Activated T-helper 9 cell treated with anti-CD3 and anti-CD28 coated beads, Interleukin-2, amount 50 U/mL, for 16 hours (primary cell): ENCODE data around the gene ALDH1B1.

Experiments
- DNase-seq: peaks from one replicate; pipeline ENCODE4 v3.0.0-alpha.2; 2020; ENCODE audit warnings: low read depth

ALDH1B1 gene

GRCh38 chr9:38416461-38416860, 24.0 kb downstream of the ALDH1B1 start:
- no peak for DNase-seq

GRCh38 chr9:38417003-38417945, 24.8 kb downstream of the ALDH1B1 start:
- no peak for DNase-seq

- no peak for DNase-seq
Observed at GRCh38 chr9:38418366-38418765, 25.9 kb downstream of the ALDH1B1 start.

- no peak for DNase-seq
Observed at GRCh38 chr9:38419181-38419580, 26.7 kb downstream of the ALDH1B1 start.

DNA sequence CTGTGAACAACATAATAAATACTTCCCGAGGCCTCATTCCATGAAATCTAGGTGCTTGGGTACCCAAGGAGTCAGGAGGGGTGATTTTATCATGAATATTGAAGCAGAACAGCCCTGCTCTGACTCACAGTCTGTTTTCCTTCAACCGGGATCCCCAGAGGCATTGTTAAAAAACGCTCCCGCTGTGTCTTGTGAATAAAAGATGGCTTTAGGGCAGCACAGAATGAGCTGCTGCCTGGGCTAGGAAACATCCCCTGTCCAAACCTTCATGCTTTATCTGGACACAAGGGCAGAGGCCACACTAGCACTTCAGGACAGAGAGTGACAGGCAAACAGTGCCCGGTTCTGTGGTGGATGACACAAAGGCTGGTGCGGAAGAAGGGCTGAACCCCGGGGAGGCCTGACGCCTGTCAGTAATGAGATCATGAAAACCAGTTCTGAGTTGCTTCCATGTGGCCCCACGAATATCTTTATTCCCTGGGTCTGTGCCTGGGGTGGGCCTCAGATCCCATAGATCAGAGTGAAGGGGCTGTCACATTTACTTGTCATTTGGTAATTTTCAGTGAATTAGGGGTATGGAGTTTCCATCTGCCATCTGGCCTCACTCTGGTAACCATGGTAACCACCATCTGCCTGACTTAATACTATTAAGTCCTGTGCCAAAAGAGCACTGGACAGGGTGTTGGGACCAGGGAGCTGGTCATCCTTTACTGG, 29.2 kb downstream of the ALDH1B1 start:
- DNase-seq = no peak

- DNase-seq = no peak
Observed at GRCh38 chr9:38422555-38423260, 30.2 kb downstream of the ALDH1B1 start.

DNA sequence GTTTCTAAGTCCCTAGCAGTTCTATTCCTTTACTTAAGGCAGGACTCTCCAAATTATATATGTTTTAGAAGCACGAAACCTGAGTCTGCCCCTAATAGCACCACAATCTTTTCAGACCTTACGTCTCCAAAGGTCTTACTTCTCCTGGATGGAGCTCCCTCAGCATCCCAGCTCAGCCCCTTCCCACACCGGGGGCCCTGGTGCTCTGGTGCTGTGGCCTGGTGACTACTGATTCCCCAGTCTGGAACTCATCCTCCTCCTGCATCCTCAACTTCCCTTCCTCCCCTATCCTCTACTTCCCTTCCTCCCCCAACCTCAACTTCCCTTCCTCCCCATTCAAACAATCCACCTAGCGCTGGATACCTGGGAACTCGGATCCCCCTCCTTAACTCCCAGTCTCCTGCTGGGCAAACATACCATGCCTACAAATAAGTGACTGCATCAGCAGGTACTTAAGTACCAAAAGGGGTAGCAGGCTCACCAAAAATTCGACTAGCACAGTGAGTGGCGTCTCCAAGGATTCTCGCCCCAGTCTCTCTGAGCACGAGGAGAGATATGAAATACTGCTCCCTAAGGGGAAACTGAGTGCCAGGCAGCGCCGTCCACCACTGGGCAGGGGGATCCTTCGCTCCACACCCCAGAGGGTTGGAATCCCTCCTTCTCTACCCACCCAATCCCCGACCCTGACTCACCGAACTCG, 30.9 kb downstream of the ALDH1B1 start:
- DNase-seq = no peak

DNA sequence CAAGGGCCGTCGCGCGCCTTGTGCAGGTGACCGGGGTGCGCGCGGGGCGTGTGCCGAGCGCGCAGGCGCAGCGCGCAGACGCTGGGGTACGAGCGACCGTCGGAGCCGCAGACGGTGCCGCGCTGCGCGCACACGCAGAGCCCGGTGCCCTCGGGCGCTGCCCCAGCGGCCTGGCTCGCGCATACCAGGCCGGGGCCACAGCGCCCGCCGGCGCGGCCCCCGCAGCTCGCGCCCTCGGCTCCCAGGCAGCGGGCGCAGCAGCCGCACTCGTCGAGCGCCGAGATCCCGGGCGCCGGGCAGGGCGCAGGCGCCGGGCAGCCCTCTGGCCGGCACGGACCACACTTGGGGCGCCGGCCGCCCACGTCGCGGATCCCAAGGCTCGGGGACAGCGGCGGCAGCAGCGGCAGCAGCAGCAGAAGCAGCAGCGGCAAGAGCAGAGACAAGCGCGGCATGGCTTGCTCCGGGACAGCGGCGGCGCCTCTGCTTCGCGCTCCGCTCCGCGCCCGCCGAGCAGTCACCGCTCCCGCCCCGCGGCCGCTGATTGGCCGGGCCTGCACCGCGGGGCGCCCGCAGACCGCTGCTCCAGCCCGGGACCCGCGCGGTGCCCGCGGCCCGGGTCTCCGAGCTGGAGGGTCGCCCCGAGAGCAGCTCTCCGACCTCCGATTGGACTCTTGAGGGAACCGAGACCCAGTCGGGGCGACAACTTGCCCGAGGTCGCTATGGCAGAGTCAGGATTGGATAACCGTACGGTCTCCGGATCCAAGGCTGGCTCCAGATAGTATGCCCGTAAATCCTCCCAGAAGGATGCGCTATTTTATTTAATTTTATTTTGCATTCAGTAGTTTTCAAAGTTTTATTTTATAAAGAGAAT, 31.7 kb downstream of the ALDH1B1 start, which contains the start of gene IGFBPL1:
Gene IGFBPL1, minus strand, starts transcription at position 482 of the 871 bp plus-strand sequence. Its CDS starts 30 bp downstream, at position 452.
- DNase-seq = no peak

- no peak for DNase-seq
Observed at GRCh38 chr9:38424918-38425317, 32.4 kb downstream of the ALDH1B1 start.

DNA sequence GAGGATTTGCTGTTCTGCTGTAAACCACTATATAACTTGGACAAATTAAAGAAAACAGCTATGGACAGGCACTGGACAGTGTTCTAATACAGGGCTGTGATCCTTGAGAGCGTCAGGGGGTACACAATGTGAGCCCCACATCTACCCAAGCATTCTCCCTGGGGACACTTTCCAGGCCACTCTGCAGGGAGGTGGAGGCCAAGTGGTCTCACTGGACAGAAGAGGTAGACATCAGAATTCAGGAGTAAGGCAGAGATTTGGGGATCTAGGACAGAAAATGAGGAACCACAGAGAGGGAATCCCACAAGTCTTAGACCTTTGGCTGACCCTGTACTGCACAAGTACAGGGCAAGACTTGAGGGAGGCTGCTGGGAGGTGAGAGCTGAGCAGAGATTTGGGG, 35.6 kb downstream of the ALDH1B1 start:
- no peak for DNase-seq

DNA sequence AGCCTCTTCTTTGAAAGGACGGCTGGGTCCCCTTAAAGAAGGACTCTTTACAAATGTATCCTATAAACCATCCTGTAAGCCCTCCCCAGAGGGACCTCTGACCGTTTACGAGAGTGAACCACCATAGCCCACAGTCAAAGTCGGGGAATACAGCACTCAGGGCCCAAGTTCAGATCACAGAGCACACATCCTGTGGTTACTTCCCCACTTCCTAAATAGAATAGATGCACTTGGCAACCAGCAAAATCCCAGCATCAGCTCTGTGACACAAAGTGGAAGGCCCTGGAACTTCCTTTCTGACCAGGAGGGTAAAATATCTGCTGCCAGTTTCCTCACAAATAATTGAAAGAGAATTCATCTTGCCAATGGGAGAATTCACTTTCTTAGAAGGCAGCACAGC, 38.6 kb downstream of the ALDH1B1 start:
- DNase-seq = no peak

GRCh38 chr9:38432922-38433510, 40.5 kb downstream of the ALDH1B1 start:
- DNase-seq = no peak

DNA sequence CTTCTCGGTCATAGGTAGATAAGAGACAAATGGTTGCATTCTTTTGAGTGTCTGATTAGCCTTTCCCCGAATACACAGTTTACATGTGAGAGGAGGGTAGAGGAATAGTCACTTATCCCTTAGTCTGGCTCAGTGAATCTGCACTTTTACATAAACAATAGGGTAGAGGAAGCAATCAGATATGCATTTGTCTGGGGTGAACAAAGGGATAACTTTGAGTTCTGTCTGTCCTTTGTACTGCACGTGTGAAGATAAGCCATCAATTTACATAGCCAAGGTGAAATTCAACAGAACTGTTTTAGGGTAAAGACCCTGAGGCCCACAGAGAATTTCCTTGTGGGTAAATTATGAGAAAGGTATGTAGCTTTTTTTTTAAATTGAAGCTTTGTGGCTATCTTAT, 41.9 kb downstream of the ALDH1B1 start:
- no peak for DNase-seq

DNA sequence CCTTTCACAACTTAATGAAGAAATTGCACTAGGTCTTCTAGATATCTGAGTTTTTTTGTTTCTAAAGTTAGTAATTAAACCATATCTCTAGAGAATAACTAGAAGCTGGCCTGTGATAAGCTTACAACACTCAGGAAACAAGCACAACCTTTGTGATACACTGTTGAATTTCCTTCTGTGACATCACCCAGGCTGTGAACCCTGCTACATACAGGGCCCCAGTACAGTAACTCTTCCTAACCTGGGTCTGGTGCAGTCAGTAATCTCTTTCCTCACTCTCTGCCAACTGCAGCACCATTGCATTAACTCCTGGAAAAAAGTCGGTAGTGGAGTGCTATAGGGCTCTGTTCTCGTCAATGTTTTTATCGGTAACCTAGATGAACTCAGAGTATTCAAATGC, 42.4 kb downstream of the ALDH1B1 start:
- DNase-seq = no peak

- DNase-seq = no peak
Observed at GRCh38 chr9:38435521-38435920, 43.0 kb downstream of the ALDH1B1 start.

- DNase-seq = no peak
Observed at GRCh38 chr9:38436708-38437107, 44.2 kb downstream of the ALDH1B1 start.

DNA sequence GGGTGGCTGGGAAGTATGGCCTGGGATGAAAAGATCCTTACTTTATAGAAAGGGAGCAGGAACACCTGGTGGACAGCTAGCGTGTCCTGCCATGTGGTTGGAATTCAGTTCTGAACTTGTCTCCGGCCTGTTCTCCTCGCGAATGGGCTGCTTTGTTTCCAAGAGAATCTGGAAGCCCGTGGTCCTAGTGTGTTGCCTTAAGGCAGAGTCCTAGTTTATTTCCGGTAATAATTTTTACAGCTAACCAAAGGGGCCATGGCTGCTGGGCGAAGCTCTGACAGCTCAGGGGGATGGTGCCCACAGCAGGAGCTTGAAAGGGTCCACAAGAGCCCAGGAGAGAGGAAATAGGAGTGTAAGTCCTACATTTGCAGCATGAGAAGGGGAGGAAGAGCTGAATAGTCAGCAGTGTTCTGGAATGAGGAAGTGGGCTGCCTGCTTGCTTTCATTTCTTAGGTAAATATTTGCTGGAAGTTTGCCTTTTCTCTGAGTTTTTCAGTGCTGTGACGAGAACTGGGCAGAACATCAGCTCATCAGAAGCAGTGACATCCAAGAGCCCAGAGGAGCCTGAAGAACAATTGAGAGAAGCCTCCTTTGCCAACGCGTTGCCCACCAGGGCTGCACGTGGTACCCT, 44.8 kb downstream of the ALDH1B1 start:
- DNase-seq = no peak

GRCh38 chr9:38439291-38439915, 46.9 kb downstream of the ALDH1B1 start:
- DNase-seq = no peak

DNA sequence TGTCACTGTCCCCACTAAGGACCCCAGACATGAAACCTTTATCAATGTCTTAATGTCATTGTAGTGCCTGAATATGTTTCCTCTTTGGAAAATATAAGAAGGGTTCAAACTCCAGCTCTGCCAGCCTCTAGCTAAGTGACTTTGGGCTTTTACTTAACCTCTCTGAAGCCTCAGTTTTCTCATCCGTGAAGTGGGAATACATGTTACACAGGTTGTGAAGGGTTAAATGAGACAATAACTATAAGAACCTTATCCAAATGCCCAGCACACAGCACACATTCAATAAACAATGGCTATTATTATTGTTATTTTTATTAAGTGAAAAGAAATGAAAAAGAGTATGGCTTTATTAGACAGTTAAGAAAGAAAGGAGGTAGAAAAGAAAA, 47.4 kb downstream of the ALDH1B1 start:
- DNase-seq = no peak

DNA sequence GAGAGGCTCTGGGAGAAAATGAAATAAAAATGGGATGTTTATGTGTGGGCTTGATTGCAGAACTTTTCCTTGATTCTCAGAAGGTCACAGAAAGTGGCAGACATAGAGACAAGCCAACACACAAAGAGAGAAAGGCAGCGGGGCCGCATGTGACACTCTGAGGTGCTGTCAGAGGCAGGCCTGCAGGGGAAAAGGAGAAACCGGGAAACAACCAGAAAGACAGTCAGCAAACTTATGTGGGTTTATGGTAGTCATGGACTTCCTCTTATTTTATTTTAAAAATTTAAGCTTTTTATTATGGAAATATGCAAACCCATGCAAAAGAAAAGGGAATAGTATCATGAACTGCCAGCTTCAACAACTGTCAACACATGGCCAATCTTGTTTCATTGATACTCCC, 48.0 kb downstream of the ALDH1B1 start:
- DNase-seq = no peak
